ENCODE data around the gene FAT1. TPM values are rescaled to one million over a fixed set of nuclear protein-coding genes. Genes with fewer than 3 reads are reported as not detected.

Gene FAT1
- total and polyA plus RNA-seq, 9 of the 15 experiments (the other 6 are each of a cell fraction or from before 2014, with no cell fraction given) = 6.0 to 38.4 (median 21.4) TPM

DNA sequence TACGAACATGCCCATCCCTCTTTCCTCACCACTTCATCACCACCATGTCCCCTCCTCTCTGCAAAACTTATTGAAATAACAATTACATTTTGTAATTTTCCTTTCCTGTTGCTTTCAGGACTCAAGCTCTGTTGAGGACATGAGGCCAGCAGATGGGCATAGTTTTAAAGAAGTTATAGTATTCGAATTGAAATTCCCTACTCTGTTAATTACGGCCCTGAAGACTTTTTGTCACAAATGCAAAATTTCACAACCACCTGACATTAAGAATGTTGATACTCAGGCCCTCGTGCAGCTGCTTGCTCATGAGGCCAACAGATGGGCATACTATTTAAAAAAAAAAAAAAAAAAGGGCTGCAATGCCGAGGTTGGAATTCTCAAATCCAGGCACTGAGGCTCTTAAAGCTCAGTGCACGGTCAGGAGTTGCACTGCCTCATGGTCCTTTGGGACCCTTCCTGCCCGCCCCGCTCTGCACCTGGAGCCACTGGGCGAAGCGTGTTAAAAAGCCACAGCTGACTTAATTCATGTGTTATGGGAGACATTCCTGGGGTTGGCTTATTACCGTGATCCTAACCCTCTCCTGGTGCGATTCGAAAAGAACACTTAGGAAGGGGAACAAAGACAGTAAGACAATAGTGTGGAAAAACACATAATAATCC is 34.2 kb upstream of the FAT1 start:
- ATAC-seq = no peak
- no peaks in the 10 kb centered on the region; a peak in 2 of 5 replicates for H3K4me1 ChIP-seq (replicated peaks in 1 of 2; ENCODE audit: control insufficient read depth in 2 of 2, insufficient read depth in 2 of 2, low read length in 2 of 2)
- H3K27me3 ChIP-seq (ENCODE audit: control insufficient read depth in 2 of 2, insufficient read depth in 2 of 2, low read length in 2 of 2) = no peaks in the 10 kb centered on the region
- H3K79me2 ChIP-seq (ENCODE audit: control insufficient read depth, insufficient read depth, low read length) = peaks cover 64% of the 10 kb centered on the region
- peak overlapping the region; percentile 89; the same call in 2 of the 3 replicates for H3K27ac ChIP-seq (ENCODE audit: extremely low read depth, low read depth, low read length)
- ChIA-PET POLR2A (interaction anchor here (0.9 kb wide), 1 partner anchor 35 kb away, joined by 3 read pairs; the partner anchor contains the start of gene FAT1), CTCF (ENCODE audit: low intra/inter-chr PET ratio) (interaction anchor here (0.6 kb wide), 1 partner anchor 897 kb away, joined by 3 read pairs; no protein-coding TSS in a partner anchor)
- H3K9me3 ChIP-seq (replicated peaks; ENCODE audit: control insufficient read depth, insufficient read depth, low read depth, low read length) = no peaks in the 10 kb centered on the region
- FAIRE-seq = no peak
- H4K20me1 ChIP-seq (replicated peaks; ENCODE audit: control insufficient read depth, insufficient read depth, low read length) = no peaks in the 10 kb centered on the region
- in situ Hi-C loops (cut with MboI) (no loop called here), intact Hi-C loops (cut with micrococcal nuclease) (no loop called here)
- H3K36me3 ChIP-seq (ENCODE audit: control insufficient read depth, insufficient read depth, low read length) = peaks cover 11% of the 10 kb centered on the region; the same call in 2 of the 3 replicates
- H3K9me1 ChIP-seq (ENCODE audit: control insufficient read depth, insufficient read depth, low read length) = no peaks in the 10 kb centered on the region
- WGBS (ENCODE audit: insufficient coverage, low coverage, missing lambda C conversion rate) = 21% methylated on average over 11 of the region's 13 CpGs
- H2AFZ ChIP-seq (ENCODE audit: low read depth, low read length) = no peak overlapping the region
- peak overlapping the region; percentile 50 for H3K4me3 ChIP-seq
- peak overlapping the region; percentile 56 for H3K4me2 ChIP-seq (ENCODE audit: insufficient read depth, low read length)
- BruUV-seq (replicated peaks) = no TSS peak
- DNase-seq (ENCODE audit: extremely low read depth in 1 of 4, low spot score in 3 of 4) = no peak
- H3K9ac ChIP-seq (ENCODE audit: insufficient read depth in 1 of 2, low read depth in 2 of 2, low read length in 2 of 2) = peak overlapping the region; percentile 86 to 87
- no peak for TF ChIP-seq TFAM (CRISPR knock-in tag; conservative IDR thresholded peaks at IDR 0.05)
- no peak for TF ChIP-seq DIDO1 (tag; IDR thresholded peaks at IDR 0.05; ENCODE audit: low read depth)
- no peak for TF ChIP-seq NCOR1 (IDR thresholded peaks at IDR 0.05)
- no peak for TF ChIP-seq ZKSCAN8 (CRISPR knock-in tag; IDR thresholded peaks at IDR 0.05)
- TF ChIP-seq ZNF449 (CRISPR knock-in tag; IDR thresholded peaks at IDR 0.05) = no peak
- TF ChIP-seq ZKSCAN3 (CRISPR knock-in tag; IDR thresholded peaks at IDR 0.05) = no peak
- no peak for TF ChIP-seq ZNF76 (CRISPR knock-in tag; IDR thresholded peaks at IDR 0.05; ENCODE audit: borderline replicate concordance)
